NCI-H510A (cell line): ENCODE measurements around the gene TAS2R31.
"Not testable (repeated sequence)": the region's sequence is repeated elsewhere in the genome, so short reads cannot be mapped to it uniquely, and the experiment has no call there.

ENCODE experiments used
- DNase-seq: peaks from one replicate; lab custom pipeline; 2025; lab: John Stamatoyannopoulos, UW

The TAS2R31 gene, protein sequence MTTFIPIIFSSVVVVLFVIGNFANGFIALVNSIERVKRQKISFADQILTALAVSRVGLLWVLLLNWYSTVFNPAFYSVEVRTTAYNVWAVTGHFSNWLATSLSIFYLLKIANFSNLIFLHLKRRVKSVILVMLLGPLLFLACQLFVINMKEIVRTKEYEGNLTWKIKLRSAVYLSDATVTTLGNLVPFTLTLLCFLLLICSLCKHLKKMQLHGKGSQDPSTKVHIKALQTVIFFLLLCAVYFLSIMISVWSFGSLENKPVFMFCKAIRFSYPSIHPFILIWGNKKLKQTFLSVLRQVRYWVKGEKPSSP

DNA sequence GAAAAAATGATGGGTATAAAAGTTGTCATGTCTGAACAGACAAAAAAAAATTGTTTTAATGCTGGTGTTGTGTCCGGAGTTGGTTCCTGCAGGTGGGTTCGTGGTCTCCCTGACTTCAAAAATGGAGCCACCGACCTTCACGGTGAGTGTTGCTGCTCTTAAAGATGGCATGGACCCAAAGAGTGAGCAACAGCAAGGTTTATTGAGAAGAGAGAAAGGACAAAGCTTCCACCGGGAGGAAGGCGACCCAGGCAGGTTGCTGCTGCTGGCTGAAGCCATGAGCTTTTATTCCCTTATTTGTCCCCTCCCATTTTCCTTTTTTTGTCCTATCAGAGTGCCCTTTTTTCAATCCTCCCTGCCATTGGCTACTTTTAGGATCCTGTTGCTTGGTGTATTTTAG is at the start of gene TAS2R31:
Gene TAS2R31 (minus strand): TSS at position 101 of the 400 bp plus-strand sequence. CDS start 72 bp downstream, at position 29.
- no peak for DNase-seq

DNA sequence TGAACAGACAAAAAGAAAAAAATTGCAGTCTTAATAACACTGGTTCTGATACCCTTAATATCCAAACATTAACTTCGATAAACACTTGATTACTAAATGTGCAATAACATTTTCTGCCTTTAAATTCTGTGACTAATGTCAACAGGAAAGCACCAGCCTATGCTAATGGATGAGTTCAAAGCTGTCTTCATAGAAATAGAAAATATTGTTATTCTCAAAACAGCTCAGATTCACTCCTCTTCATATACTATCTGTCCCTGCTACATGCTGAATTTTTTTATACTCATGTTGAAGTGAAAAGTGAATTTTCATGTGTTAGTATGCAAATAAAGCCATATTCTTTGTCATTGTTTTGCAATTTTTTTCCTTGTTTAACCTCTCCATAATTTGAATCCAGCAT is 47.0 kb upstream of the TAS2R31 start:
- DNase-seq, result no peak

DNA sequence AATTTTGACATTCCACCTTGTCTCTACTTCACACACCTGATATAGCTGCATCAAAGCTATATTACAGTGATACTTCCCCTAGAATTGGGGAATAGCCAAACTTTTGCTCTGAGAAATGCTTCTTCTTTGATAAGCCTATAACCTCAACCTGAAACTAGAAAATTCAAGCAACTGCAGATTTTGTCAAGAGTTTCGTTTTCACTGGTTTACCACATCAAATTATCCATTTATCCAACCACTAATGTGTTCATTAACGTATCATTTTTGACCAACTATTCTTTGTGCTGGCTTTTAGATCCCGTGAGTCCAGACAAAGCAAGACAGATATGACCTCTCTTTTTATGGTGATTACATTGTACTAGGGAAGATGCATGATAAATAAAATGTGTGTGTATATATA is 44.4 kb upstream of the TAS2R31 start:
- no peak for DNase-seq

DNA sequence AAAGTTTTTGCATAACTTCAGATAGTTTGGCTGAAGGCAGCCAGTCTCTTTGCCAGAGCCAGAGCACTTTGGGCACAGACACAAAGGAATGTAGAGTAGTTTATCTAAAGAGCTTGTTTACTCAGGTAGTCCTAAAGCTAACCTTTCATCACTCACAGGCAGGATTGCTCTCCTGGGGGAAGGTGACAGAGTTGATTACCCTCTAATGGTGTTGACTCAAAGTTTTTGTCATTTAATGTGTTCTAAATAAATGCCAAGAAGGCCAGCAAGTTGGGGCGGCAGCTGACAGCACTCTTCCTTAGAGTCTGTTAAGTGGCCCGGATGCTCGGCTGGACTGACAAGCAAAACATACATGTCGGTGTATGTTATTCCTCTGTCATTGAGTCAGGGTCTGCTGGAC is 40.2 kb upstream of the TAS2R31 start:
- no peak for DNase-seq

DNA sequence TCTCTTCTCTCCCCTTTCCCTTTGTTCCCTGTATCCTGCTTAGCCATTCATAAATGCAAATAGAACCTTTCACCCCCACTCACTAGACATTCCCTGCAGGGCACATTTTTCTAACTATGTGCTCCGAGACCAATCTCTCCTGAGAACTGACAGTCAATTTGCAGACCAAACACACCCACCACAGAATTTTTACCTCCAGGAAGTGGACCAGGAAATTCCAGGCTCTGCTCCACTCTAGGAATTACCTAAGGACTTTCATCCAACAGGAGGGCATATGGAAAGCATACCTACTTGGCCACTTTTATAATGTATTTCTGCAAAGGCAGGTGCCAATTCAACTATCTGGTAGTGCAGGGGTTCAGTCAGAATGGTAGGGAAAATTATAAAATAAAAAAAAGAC is 39.8 kb upstream of the TAS2R31 start:
- DNase-seq, result no peak

DNA sequence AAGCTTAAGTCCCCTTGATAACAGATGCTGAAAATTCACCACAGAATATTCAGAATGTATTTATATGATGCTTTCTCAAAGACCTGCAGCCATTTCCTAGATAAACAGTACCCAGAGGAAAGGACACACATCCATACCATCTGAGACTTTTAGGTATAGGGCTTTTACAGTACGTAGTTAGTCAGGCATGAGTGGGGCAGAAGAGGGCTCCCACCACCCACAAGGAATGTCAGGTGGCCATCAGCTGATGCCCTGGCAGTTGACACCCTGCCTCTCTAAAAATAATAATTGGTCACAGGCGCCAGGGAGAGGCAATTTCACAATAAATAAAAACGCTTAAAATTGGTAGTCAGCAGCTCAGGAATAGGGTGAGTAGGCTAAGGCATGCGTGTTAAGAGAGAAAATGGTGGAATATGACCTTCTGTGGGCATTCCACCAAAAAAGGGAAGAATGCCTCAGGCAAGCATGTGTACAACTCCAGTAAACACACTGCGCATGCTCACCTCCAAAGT is 38.7 kb upstream of the TAS2R31 start:
- no peak for DNase-seq

DNA sequence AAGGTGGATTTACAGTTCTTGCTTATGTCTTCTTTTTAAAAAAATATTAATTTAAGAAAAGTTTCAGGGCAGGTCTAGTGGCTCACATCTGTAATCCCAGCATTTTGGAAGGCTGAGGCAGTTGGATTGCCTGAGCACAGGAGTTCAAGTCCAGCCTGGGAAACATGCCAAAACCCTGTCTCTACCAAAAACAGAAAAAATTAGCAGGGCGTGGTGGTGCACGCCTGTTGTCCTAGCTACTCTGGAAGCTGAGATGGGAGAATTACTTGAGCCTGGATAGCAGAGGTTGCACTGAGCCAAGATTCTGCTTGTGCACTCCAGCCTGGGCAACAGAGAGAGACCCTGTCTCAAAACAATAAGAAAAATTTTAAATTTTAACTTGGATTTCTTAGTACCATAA is 36.3 kb upstream of the TAS2R31 start:
- DNase-seq, result no peak

DNA sequence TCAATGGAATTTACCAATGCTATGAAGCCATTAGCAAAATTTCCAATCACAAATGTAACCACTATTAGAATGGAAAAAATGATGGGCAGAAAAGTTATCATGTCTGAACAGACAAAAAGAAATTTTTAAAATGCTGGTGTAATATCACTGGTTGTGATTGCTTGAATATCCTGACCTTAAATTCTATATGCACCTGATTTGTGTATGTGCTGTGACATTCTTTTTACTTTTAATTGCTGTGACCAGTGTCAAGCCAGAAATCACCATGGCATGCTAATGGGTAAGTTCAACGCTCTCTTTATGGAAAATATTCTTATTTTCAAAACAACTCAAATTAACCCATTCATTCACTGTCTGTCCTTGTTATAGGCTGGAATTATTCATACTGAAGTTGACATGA is 31.0 kb upstream of the TAS2R31 start, which contains the start of gene TAS2R46:
Gene TAS2R46 (minus strand): TSS at position 101 of the 400 bp plus-strand sequence. CDS start 0 bp downstream, at position 101.
- DNase-seq, result not testable (repeated sequence)

DNA sequence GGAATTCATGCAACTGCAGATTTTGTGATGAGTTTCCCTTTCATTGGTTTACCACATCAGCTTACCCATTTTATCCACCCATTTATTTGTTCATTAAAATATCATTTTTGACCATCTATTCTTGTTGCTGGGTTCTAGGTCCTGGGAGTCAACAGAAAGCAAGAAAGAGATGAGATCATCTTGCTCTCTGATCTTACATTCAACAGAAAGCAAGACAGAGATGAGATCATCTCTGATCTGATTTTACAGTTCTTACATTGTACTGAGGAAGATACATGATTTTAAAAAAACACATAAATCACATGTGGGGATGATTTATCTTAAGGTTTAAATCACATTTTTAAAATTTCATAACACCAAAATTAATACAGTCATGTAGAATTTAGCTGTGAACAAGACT is 28.6 kb upstream of the TAS2R31 start:
- no peak for DNase-seq

DNA sequence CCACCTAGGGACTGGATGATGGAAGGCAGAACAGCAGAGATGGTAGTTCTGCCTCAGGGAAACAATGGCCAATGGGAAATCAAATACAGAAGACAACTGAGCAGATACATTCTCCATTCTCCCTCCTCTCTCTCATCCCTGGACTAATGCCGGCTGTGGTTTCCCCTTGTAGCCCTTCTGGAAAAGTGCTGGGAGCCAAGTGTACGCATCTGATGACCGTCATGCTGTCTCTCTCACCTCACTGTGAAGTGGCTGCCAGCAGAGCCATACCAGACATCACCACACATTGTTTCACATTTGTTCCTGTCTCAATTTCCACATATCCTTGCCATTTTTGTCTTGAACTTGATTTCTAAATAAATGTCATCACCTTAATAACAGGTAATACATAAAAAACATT is 27.8 kb upstream of the TAS2R31 start:
- no peak for DNase-seq

DNA sequence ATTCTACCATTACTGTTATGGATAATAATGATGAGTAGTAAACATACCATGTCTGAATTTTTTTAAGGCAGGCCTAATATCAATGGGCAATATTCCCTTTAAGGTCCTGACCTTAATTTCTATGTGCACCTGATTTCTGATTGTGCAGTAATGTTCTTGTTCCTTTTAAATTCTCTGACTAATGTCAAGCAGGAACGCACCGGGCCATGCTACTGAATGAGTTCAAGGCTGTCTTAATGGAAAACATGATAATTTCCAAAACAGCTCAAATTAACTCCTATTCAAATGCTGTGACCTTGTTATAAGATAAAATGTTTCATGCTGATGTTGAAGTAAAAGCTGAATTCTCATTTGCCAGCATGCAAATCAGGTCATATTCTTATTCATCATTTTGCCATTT is 24.1 kb upstream of the TAS2R31 start:
- no peak for DNase-seq

DNA sequence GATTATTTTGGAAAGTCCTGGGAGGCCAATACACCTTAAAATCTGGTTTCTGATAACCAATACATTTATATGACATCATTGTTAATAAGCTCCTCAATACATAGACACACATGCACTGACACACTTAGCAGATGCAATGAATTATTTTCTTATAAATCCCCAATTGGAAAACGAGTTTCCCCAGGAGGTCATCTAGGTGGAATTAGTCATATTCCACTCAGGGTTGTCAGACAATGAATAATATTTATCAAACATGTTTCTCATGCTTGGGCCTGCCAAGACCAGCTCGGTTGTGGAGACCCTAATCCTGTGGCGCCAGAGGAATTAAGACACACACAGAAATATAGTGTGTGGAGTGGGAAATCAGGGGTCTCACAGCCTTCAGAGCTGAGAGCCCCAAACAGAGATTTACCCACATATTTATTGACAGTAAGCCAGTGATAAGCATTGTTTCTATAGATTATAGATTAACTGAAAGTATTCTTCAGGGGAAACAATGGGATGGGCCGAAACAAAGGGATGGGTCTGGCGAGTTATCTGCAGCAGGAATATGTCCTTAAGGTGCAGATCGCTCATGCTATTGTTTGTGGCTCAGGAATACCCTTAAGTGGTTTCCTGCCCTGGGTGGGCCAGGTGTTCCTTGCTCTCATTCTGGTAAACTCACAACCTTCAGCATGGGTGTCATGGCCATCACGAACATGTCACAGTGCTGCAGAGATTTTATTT is 18.8 kb upstream of the TAS2R31 start:
- DNase-seq, result not testable (repeated sequence)

DNA sequence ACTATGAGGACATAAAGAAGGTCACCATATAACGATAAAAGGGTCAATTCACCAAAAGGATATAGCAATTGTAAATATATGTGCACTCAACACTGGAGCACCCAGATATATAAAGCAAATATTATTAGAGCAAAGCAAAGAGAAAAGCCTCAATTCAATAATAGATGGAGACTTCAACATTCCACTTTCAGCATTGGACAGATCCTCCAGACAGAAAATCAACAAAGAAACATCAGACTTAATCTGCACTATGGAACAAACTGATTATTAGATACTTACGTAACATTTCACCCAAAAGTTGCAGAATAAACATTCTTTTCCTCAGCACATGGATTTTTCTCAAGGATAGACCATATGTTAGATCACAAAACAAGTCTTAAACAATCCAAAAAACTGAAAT is 10.2 kb upstream of the TAS2R31 start:
- not testable (repeated sequence) for DNase-seq

DNA sequence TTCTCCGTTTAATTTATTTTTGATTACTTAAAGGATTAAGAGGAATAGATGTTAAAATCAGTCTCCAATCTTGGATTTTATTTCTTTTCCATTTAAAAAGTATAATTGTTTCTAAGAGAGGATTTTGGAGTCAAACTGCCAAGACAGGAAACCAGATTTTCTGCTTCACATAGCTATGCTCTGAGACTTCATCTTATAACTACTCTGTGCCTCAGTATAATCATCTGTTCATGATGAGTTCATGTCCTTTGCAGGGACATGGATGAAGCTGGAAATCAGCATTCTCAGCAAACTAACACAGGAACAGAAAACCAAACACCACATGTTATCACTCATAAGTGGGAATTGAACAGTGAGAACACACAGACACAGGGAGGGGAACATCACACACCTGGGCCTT is 9.0 kb upstream of the TAS2R31 start:
- DNase-seq, result no peak

DNA sequence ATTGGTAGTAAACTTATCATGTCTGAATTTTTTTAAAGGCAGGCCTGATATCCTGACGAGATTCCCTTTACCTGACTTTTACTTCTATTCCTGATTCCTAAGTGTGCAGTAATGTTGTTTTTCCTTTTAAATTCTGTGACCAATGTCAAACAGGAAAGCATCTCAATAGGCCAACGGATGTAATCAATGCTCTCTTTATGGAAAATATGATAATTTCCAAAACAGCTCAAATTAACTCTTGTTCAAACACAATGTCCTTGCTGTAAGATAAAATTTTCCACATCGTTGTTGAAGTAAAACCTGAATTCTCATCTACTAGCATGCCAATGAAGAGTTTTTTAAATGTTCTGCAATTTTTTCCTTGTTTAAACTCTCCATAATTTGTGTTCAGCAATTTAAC is 8.0 kb upstream of the TAS2R31 start:
- no peak for DNase-seq

DNA sequence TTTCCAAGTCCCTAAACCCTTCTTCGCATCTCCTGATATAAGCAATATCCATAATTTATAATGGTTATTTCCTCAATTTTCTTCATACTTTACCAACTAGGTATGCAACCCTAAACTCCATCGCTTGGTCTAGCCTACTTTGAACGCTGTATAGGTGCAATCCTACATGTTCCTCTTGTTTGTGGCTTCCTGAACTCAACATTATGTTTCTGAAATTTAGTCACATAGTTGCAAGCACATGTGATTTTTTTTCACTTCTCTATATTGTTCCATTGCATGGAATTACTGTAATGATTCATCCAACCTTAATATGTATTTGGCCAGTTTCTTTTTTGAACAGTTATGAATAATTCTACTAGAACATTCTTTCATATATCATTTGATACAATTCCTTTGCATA is 2.8 kb upstream of the TAS2R31 start:
- not testable (repeated sequence) for DNase-seq

DNA sequence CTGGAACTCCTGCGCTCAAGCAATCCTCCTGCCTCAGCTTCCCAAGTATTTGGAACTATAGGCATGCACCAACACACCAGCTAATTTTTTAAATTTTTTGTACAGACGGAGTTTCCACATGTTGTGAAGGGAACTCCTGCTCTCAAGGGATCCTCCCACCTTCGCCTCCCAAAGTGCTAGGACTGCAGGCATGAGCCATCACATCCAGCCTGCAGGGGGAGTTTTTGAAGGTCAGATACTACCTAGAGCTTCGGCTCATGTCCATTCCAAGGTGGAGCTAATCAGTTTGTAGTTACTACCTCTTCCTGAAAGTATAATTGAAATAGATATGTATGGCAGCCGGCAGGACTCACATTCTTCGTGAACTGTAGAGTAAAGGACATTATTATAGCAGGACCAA is 5.1 kb downstream of the TAS2R31 start:
- DNase-seq, result no peak

DNA sequence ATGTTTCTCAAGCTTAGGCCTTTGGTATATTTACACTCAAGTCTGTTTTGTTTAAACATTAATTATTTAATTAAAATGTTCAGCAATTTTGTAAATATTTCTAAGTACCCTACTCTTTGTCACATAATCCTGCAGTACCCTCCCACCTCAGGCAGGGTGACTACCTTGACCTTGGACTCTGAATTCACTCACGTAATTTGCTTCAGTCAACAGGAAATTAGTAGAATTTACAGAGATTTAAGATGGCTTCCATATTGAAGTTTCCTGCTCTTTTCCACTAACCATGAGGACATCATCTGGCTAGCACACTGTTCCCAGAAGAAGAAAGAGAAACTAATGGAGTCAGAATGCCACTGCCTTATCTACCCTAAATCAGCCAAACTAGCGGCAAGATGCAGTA is 7.8 kb downstream of the TAS2R31 start:
- no peak for DNase-seq

DNA sequence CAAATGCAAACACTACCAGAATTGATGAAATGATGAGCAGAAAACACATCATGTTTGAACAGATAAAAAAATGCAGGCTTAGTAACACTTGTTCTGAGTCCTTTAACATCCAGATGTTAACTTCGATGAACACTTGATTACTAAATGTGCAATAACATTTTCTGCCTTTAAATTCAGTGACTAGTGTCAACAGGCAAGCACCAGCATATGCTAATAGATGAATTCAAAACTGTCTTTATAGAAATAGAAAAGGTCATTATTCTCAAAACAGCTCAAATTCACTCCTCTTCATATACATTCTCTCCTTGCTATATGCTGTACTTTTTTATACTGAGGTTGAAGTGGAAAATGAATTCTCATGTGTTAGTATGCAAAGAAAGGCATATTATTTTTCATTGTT is 8.7 kb downstream of the TAS2R31 start, which contains the start of gene TAS2R19:
Gene TAS2R19 (minus strand): TSS at position 101 of the 400 bp plus-strand sequence. CDS start 49 bp downstream, at position 52.
- no peak for DNase-seq

DNA sequence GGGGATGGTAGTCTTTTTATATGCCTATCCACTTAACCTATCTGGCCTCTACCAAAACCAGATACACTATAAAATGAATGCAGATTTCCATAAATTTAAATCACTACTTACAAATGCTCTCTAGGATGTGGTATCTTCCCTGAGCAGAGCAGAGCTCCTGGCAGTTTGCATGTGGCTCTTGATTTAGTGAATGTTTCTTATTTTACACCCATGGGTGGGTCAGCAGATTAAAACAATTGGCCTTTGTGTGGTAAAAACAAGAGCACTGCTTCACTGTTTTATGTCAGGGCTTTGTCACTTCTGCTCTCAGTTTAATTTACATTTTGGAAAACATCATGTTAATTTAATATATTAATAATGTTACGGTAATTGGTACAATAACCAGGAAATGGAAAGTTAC is 14.3 kb downstream of the TAS2R31 start:
- DNase-seq, result no peak

DNA sequence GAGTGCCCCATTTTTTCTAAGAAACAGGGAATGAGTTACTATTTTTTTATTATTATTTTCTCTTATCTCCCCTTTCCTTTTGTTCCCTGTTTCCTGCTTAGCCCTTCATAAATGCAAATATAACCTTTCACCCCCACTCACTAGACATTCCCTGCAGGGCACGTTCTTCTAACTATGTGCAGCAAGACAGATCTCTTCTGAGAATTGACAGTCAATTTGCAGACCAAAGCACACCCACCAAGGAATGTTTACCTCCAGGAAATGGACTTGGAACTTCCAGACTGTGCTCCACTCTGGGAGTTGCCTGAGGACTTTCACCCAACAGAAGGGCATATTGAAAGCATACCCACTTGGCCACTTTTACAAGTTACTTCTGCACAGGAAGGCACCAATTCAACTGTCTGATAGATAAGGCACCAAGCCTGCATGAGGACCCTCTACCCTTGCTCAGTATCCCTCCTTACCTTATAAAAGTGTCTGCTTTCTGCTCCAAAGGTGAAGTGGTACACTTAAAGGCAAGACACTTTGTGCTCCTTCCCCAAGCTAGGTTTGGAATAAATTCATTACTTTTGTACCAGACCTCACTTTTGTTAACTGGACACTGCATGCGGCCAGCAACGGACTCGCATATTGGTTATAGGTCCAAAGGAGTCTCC is 15.3 kb downstream of the TAS2R31 start:
- DNase-seq, result no peak

DNA sequence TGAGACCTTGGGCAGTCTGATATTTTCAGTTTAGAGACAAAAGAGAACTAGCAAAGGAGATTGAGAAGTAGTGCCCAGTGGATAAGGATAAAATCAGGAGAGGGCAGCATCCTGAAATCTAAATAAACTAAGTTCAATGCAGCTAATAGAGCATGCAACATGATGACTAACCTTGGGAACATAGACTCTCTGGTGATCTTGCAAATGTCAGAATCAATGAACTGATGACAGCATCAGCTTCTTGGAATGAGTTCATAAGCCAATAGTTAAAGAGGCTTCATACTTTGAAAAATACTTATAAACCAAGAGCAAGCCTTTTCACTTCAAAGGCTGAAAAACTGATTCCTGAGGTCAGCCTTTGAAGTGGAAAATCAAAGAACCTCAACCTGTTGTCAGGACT is 17.0 kb downstream of the TAS2R31 start:
- no peak for DNase-seq

DNA sequence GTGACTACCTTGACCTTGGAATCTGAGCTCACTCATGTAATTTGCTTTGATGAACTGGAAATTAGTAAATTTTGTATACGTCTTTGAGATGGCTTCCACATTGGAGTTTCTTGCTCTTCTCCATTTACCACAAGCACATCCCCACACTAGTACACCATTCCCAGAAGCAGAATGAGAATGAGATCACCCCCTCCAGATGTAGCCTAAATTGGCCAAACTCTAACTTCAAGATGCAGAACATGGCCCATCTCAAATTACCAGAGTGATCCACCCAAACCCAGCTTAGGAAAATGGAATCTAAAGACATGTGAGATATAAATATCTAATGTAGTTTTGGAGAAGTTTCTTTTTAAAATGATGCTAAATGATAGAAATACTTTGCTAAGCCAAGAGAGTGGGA is 23.6 kb downstream of the TAS2R31 start:
- DNase-seq, result no peak
